Stimulated activated effector memory CD8-positive, alpha-beta T cell treated with anti-CD3 and anti-CD28 coated beads, Interleukin-12 subunit alpha, Interleukin-12 subunit beta, amount 100 ng/mL, for 72 hours (primary cell): Measurements from ENCODE around the gene IGSF21.

Experiments used
- ATAC-seq: fragments of 150-1000 bp; cut with Tn5 transposase; 2 replicates; pipeline ENCODE4 v1.10.0; 2021
- DNase-seq, 2 donors: peaks; one replicate each; pipeline ENCODE4 v3.0.0; 2021 to 2022; ENCODE audit warnings: low spot score in 2 of 2
- H3K27ac Mint-ChIP-seq: one replicate; pipeline ENCODE4 v1.8.0; 2022; ENCODE audit warnings: mild to moderate bottlenecking, mixed read lengths
- H3K36me3 Mint-ChIP-seq: one replicate; pipeline ENCODE4 v1.8.0; 2022; ENCODE audit warnings: mild to moderate bottlenecking, mixed read lengths
- H3K4me1 Mint-ChIP-seq: one replicate; pipeline ENCODE4 v1.8.0; 2022; ENCODE audit warnings: mixed read lengths
- H3K4me3 Mint-ChIP-seq: one replicate; pipeline ENCODE4 v1.8.0; 2022; ENCODE audit warnings: mild to moderate bottlenecking, mixed read lengths
- H3K9me3 Mint-ChIP-seq: one replicate; pipeline ENCODE4 v1.8.0; 2022; ENCODE audit warnings: mixed read lengths

IGSF21 gene

GRCh38 chr1:18230840-18231239, 123.2 kb downstream of the IGSF21 start:
- H3K4me1 Mint-ChIP-seq, result no peaks in the 10 kb centered on the region
- no peaks in the 10 kb centered on the region for H3K36me3 Mint-ChIP-seq
- ATAC-seq, result no peak
- no peak for DNase-seq
- H3K9me3 Mint-ChIP-seq, result peaks cover 6% of the 10 kb centered on the region
- H3K27ac Mint-ChIP-seq, result no peak overlapping the region
- no peak overlapping the region for H3K4me3 Mint-ChIP-seq

- no peak overlapping the region for H3K27ac Mint-ChIP-seq
- no peak overlapping the region for H3K4me3 Mint-ChIP-seq
- no peak for DNase-seq
- H3K36me3 Mint-ChIP-seq, result no peaks in the 10 kb centered on the region
- no peak for ATAC-seq
- H3K4me1 Mint-ChIP-seq, result no peaks in the 10 kb centered on the region
- peaks cover 9% of the 10 kb centered on the region for H3K9me3 Mint-ChIP-seq
Observed at GRCh38 chr1:18232052-18232451, 124.5 kb downstream of the IGSF21 start.

GRCh38 chr1:18233176-18233864, 125.7 kb downstream of the IGSF21 start:
- Mint-ChIP-seq H3K36me3 (no peaks in the 10 kb centered on the region), H3K4me1 (no peaks in the 10 kb centered on the region), H3K9me3 (peaks cover 9% of the 10 kb centered on the region), H3K27ac (no peak overlapping the region), H3K4me3 (no peak overlapping the region)
- ATAC-seq (no peak), DNase-seq (no peak)

- H3K27ac Mint-ChIP-seq, result no peak overlapping the region
- H3K36me3 Mint-ChIP-seq, result no peaks in the 10 kb centered on the region
- H3K4me3 Mint-ChIP-seq, result no peak overlapping the region
- ATAC-seq (no peak), DNase-seq (peak in 1 of 2 donors; percentile 50)
- peaks cover 9% of the 10 kb centered on the region for H3K9me3 Mint-ChIP-seq
- no peaks in the 10 kb centered on the region for H3K4me1 Mint-ChIP-seq
Observed at GRCh38 chr1:18234790-18235242, 127.2 kb downstream of the IGSF21 start.

GRCh38 chr1:18237371-18237770, 129.8 kb downstream of the IGSF21 start:
- Mint-ChIP-seq H3K27ac (no peak overlapping the region), H3K4me3 (no peak overlapping the region), H3K9me3 (peaks cover 6% of the 10 kb centered on the region), H3K4me1 (no peaks in the 10 kb centered on the region), H3K36me3 (no peaks in the 10 kb centered on the region)
- no peak for ATAC-seq
- no peak for DNase-seq

DNA sequence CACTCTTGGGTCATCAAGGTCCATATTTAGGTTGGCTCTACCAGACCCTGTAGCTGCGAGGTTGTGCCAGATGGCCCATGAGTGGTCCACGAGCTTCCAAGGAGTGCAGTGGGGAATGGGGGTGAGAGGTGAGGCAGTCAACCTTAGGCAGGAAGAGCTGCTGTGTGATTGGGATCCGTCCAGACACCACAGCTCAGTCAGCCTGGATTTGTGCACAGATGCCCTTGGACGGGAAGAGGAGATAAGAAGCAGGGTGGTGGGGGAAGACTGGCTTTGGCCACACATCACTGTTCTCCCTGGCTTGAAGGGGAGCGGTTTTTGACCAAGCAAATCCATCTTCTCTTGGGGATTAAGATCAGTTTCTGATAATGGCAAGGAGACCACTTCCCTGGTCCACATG, 130.6 kb downstream of the IGSF21 start:
- no peaks in the 10 kb centered on the region for H3K4me1 Mint-ChIP-seq
- H3K4me3 Mint-ChIP-seq, result no peak overlapping the region
- peaks cover 6% of the 10 kb centered on the region for H3K9me3 Mint-ChIP-seq
- no peaks in the 10 kb centered on the region for H3K36me3 Mint-ChIP-seq
- DNase-seq, result no peak
- ATAC-seq, result no peak
- no peak overlapping the region for H3K27ac Mint-ChIP-seq

DNA sequence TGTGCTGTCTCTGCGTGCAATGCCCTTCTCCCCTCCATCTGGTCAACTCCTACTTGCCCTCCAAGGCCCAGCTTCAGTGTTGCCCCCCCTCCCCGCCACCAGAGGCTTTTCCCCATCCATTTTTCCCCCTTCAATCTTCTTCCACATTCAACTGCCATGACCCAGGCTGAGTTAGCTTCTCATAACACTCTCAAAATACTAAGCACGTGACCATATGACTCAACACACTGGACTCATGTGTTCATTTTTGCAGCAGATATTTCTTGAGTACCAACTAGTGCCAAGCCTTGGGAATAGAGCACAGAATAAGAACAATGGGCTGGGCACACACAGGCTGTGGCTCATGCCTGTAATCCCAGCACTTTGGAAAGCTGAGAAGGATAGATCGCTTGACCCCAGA, 132.1 kb downstream of the IGSF21 start:
- ATAC-seq, result no peak
- DNase-seq, result no peak
- Mint-ChIP-seq H3K9me3 (peaks cover 6% of the 10 kb centered on the region), H3K4me1 (no peaks in the 10 kb centered on the region), H3K36me3 (no peaks in the 10 kb centered on the region), H3K27ac (no peak overlapping the region), H3K4me3 (no peak overlapping the region)

- no peak for DNase-seq
- no peaks in the 10 kb centered on the region for H3K36me3 Mint-ChIP-seq
- no peak overlapping the region for H3K4me3 Mint-ChIP-seq
- no peaks in the 10 kb centered on the region for H3K4me1 Mint-ChIP-seq
- no peak for ATAC-seq
- no peak overlapping the region for H3K27ac Mint-ChIP-seq
- H3K9me3 Mint-ChIP-seq, result peaks cover 2% of the 10 kb centered on the region
Observed at GRCh38 chr1:18240906-18241305, 133.3 kb downstream of the IGSF21 start.

- Mint-ChIP-seq H3K36me3 (no peaks in the 10 kb centered on the region), H3K27ac (no peak overlapping the region), H3K9me3 (no peaks in the 10 kb centered on the region), H3K4me1 (no peaks in the 10 kb centered on the region), H3K4me3 (no peak overlapping the region)
- ATAC-seq, result no peak
- DNase-seq, result no peak
Observed at GRCh38 chr1:18241891-18242290, 134.3 kb downstream of the IGSF21 start.

DNA sequence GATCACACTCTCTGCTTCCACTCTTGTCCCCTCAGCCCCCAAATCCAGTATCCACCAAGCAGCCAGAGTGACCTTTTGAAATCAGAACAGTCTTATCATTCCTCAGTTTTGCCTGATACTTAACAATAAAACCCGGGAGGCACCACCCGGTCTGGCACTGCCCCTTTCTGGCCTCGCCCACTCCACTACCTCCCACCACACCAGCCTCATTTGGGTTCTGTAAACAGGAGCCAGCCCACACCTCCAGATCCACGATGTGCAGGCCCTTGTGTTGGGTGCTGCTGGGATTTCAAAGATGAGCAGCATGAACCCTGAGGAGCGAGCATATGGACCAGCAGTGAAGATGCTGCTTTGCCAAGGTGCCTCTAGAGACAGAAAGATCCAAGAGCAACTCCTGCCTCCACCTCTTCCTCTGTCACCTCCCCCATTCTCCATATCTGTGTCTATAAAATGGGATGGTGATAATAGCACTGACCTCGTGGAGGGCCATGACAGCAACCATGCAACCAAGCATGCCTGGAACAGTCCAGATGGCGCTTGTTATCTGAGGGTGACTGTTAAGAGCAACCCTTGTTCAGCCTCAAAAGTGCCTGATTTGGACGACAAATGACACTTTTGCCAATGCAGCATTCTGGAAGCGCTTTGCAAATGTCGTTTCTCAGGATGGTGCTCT, 136.0 kb downstream of the IGSF21 start:
- H3K9me3 Mint-ChIP-seq, result no peaks in the 10 kb centered on the region
- H3K27ac Mint-ChIP-seq, result no peak overlapping the region
- H3K36me3 Mint-ChIP-seq, result no peaks in the 10 kb centered on the region
- DNase-seq (no peak), ATAC-seq (no peak)
- H3K4me1 Mint-ChIP-seq, result no peaks in the 10 kb centered on the region
- H3K4me3 Mint-ChIP-seq, result no peak overlapping the region

DNA sequence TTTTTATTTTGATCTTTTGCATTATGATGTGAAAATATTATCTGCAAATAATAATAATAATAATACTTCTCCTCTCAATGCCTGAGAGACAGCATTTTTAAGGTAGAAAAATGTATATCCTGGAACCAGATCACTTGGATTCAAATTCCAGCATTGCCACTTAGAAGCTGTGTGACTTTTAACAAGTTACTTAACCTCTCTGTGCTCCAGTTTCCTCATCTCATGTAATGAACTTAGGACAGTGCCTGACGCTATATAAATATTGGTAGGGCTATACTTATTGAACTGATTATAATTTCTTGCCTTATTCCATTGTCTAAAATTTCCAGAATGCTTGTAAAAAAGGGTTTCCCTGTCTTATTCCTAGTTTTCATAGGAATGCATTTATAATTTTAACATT, 137.2 kb downstream of the IGSF21 start:
- Mint-ChIP-seq H3K4me1 (no peaks in the 10 kb centered on the region), H3K9me3 (no peaks in the 10 kb centered on the region), H3K36me3 (no peaks in the 10 kb centered on the region), H3K4me3 (no peak overlapping the region), H3K27ac (no peak overlapping the region)
- DNase-seq, result no peak
- no peak for ATAC-seq

GRCh38 chr1:18245647-18246046, 138.0 kb downstream of the IGSF21 start:
- no peaks in the 10 kb centered on the region for H3K9me3 Mint-ChIP-seq
- no peak for ATAC-seq
- H3K4me3 Mint-ChIP-seq, result no peak overlapping the region
- no peaks in the 10 kb centered on the region for H3K4me1 Mint-ChIP-seq
- H3K36me3 Mint-ChIP-seq, result no peaks in the 10 kb centered on the region
- no peak overlapping the region for H3K27ac Mint-ChIP-seq
- no peak for DNase-seq

GRCh38 chr1:18246543-18246942, 138.9 kb downstream of the IGSF21 start:
- ATAC-seq (no peak), DNase-seq (no peak)
- Mint-ChIP-seq H3K36me3 (no peaks in the 10 kb centered on the region), H3K4me1 (no peaks in the 10 kb centered on the region), H3K4me3 (no peak overlapping the region), H3K27ac (no peak overlapping the region), H3K9me3 (no peaks in the 10 kb centered on the region)

DNA sequence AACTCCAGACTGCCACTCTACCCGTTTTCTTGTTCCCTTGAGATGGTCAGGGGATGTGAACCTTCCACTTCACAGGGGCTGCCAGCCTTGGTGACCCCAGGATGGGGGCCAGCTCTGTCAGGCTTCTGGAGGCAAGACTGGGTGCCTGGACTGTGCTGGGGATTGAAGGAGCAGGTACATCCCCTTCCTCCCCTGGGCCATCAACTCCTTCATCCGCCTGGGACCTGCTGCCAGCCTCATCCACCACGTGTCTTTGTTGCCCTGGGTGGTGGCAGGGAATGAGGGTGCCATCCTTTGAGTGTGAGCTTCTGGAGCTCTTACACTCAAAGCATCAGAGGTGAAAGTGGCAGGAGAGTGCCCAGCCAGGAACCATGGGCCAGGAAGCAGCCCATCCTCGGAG, 139.6 kb downstream of the IGSF21 start:
- no peak for DNase-seq
- H3K27ac Mint-ChIP-seq, result no peak overlapping the region
- H3K9me3 Mint-ChIP-seq, result no peaks in the 10 kb centered on the region
- H3K4me3 Mint-ChIP-seq, result no peak overlapping the region
- ATAC-seq, result no peak
- no peaks in the 10 kb centered on the region for H3K36me3 Mint-ChIP-seq
- H3K4me1 Mint-ChIP-seq, result no peaks in the 10 kb centered on the region

DNA sequence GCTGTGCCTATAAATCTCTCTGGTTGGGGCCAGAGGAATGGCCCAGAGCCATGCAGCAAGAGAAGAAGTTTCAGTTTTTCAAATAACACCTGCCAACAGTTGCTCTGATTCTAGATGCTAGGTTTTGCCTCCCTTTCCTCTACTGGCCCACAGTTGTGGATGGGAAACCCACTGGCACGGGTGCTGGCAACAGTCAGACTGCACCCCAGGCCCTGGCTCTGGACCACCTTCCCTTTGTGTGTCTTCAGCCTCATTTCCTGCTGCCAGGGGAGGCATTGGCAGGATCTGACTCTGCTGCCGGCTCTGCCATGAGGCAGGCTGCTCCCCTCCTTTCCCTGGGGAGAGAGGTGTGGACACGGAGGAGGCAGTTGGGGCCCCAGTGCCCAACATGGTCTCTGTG, 142.0 kb downstream of the IGSF21 start:
- Mint-ChIP-seq H3K27ac (no peak overlapping the region), H3K36me3 (no peaks in the 10 kb centered on the region), H3K4me1 (no peaks in the 10 kb centered on the region), H3K9me3 (no peaks in the 10 kb centered on the region), H3K4me3 (no peak overlapping the region)
- DNase-seq (no peak), ATAC-seq (no peak)

DNA sequence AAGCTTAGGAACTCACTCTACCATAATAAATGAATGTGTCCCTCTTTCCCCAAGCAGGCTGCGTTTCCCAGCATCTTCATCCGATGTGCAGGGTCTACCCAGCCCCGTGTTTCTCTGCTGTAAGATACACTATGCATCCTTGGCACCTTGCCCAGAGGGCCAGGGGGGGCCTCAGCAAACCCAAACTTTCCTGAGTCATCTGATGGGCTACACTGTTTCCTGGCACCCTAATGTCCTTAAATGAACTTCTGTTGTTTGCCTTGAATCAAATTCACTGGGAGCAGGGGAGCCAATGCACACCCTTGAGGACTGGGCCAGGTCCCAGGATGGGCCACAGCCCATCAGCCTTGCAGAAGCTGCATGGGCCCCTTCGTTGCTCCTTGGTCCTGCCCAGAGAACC, 145.5 kb downstream of the IGSF21 start:
- H3K9me3 Mint-ChIP-seq, result peaks cover 10% of the 10 kb centered on the region
- H3K36me3 Mint-ChIP-seq, result no peaks in the 10 kb centered on the region
- no peaks in the 10 kb centered on the region for H3K4me1 Mint-ChIP-seq
- DNase-seq (no peak), ATAC-seq (no peak)
- no peak overlapping the region for H3K27ac Mint-ChIP-seq
- H3K4me3 Mint-ChIP-seq, result no peak overlapping the region
